GM12891 (cell line): ENCODE data around the gene JPH4.

Experiments
- DNase-seq: peaks from one replicate; pipeline ENCODE4 v3.0.0; 2011; ENCODE audit warnings: low spot score; ENCODE audit not compliant: insufficient read length
- FAIRE-seq: peaks from 2 replicates; lab custom pipeline; 2011; peaks lifted over from hg19 to GRCh38; lab: Jason Lieb, UNC
- PAX5 ChIP-seq: IDR thresholded peaks from 2 replicates; pipeline ENCODE4 v1.6.1; 2011; ENCODE audit warnings: low read length, moderate library complexity, mild to moderate bottlenecking; ENCODE audit not compliant: insufficient read depth, severe bottlenecking
- POLR2A ChIP-seq: IDR thresholded peaks from 2 replicates; pipeline ENCODE4 v1.6.1; 2011; ENCODE audit warnings: low read depth, low read length, control low read depth
- POLR2AphosphoS5 ChIP-seq: IDR thresholded peaks from 2 replicates; pipeline ENCODE4 v1.6.1; 2011; ENCODE audit warnings: low read depth, low read length, control low read depth
- POU2F2 ChIP-seq: IDR thresholded peaks from 2 replicates; pipeline ENCODE4 v1.6.1; 2011; ENCODE audit warnings: low read depth, mild to moderate bottlenecking, control low read depth, low read length, moderate library complexity
- SPI1 ChIP-seq: IDR thresholded peaks from 2 replicates; pipeline ENCODE4 v1.6.1; 2011; ENCODE audit warnings: low read depth, low read length, control low read depth
- TAF1 ChIP-seq: IDR thresholded peaks from 2 replicates; pipeline ENCODE4 v1.6.1; 2011; ENCODE audit warnings: low read depth, low read length, control low read depth

JPH4 gene

DNA sequence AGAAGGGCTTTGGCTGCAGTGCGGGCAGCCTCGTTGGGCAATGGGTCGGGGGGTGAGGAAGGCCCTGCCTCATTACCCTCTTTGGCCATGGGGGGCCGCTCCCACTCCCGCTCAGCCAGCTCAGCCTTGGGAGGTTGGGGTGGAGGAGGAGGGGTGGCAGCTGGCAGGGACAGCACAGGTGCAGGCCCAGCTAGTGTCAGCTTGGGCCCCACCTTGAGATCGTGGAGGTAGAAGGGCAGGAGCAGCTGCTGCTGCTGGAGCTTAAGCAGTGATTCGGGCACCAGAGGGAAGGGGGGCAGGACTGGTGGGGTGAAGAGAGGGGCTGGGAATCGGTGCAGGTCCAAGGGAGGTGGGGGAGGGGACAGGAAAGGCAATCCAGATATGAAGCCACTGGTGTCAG lies 53.0 kb downstream of the JPH4 start:
- no peak for FAIRE-seq
- no peak for DNase-seq
- TF ChIP-seq PAX5 (no peak), POLR2AphosphoS5 (no peak), SPI1 (no peak), TAF1 (no peak), POLR2A (no peak), POU2F2 (no peak)

DNA sequence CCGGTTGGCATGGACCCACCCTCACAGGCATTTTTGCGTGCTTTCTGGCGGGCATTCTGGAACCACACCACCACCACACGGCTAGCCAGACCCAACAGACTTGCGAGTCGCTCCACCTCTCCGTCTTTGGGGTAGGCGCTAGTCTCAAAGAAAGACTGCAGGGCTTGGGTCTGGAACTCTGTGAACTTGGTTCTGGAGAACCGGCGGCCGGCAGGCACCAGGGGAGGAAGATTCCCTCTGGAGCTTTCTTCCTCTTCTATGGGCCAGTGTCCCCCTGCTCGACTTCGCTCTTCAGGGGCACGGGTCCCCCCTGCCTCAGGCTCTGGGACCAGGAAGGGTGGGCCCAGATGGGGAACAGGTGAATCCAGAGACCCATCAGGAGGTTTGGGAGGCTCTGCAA lies 53.6 kb downstream of the JPH4 start:
- no peak for TF ChIP-seq POLR2A
- no peak for TF ChIP-seq POU2F2
- TF ChIP-seq SPI1 = no peak
- no peak for TF ChIP-seq TAF1
- TF ChIP-seq POLR2AphosphoS5 = no peak
- no peak for TF ChIP-seq PAX5
- FAIRE-seq = no peak

DNA sequence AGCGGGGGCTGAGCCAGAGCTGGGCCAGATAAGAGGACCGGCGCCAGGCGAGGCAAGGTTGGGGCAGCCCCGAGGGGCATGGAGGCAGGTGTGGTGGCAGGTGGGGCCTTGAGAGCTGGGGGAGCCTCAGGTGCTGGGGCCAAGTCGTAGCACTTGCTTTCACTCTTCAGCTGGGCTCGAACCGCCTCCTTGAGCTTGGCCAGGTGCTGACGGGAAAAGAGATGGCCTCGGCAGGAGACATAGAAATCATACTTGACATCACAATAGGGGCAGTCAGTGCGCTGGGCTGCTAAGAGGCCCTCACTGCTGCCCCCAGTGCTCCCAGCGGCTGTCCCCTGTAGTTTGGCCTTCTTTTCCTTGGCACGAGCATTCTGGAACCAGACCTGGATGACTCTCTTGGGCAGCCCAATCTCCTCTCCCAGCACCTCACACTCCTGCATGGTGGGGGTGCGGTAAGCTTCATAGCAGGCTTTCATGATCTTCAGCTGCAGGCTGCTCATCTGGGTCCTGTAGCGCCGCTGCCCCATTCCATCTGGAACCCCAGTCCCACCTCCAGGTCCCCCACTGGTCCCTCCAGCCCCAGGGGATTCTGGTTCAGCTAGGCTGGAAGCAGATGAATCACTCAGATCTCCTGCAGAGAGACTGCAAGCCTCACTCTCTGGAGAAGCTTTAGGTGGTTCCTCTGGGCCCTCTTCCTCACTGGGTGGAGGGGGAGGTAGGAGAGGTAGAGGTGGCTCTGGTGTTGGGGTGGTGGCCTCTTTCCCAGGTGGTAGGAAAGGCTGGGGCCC lies 55.2 kb downstream of the JPH4 start:
- TF ChIP-seq PAX5 (no peak), POLR2AphosphoS5 (no peak), POU2F2 (no peak), SPI1 (no peak), TAF1 (no peak), POLR2A (no peak)
- no peak for FAIRE-seq
- DNase-seq = no peak

More for the DNA sequence above, 53.6 kb downstream of the JPH4 start:
- DNase-seq = no peak

DNA sequence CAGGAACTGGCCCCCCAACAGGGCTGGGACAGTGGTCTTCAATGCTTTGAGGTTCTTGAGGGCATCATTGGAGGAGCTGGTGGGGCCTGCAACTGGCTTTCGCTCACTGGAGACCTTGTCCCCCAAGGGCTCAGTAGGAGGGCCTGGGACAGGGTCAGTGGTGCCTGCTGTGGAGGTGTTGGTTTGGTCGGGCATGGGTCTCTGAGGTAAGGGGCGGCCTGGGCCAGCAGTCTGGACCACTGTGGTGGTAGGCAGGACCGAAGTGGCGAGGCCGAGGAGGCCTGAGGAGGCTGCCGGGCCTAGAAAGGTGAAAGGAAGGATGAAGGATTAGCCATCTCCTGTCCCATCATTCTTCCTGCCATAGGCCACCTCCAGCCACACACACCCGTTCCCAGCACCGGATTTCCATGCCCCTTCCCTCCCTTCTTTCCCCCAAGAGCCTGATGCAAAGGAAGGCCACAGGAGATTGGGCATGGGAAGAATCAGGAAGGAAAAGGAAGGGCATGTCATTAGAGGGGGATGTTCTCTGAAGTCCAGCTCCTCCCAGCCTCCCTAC lies 55.9 kb downstream of the JPH4 start:
- DNase-seq (no peak), FAIRE-seq (no peak)
- TF ChIP-seq TAF1 (no peak), POLR2A (no peak), POLR2AphosphoS5 (no peak), SPI1 (no peak), POU2F2 (no peak), PAX5 (no peak)

DNA sequence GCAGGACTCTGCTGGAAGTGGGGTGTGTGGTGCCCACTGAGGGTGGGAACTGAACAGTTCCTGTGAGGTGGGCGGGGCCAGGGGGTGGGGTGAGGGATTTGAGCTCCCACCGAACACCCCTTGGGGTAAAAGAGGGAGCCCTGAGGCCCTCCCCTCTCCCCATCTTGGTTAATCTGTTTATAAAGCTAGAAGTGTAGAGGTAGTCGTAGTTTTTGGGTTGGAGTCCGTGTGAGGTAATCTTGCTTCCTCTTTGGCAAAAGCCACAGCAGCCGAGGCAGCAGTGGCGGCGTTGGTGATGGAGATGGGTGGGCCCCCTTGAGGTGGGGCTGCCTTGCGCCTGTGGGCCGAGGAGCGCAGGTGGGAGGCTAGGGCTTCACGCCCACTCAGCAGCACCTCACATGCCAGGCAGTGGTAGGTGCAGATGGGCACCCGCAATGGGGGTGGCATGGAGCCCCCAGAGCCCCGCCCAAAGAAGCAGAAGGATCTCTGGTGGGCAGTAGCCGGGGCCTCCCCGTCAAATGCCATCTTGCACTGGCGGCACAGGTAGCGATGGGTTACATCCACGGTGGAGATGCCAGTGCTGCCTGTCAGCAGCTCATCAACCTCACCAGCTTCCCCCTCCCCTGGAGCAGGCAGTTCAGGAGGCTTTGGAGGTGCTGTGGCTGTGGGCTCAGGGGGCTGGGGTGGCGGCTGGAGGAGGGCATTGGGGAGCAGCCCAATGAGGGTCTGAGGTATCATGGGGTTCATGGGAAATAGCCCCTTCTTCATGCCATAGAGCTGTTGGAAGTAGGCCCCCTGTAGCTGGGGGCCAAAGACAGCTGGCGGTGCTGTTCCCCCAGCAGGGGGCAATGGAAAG lies 56.6 kb downstream of the JPH4 start:
- DNase-seq (no peak), FAIRE-seq (no peak)
- no peak for TF ChIP-seq POLR2A
- TF ChIP-seq PAX5 = no peak
- TF ChIP-seq SPI1 = no peak
- TF ChIP-seq POU2F2 = no peak
- TF ChIP-seq TAF1 = no peak
- TF ChIP-seq POLR2AphosphoS5 = no peak

DNA sequence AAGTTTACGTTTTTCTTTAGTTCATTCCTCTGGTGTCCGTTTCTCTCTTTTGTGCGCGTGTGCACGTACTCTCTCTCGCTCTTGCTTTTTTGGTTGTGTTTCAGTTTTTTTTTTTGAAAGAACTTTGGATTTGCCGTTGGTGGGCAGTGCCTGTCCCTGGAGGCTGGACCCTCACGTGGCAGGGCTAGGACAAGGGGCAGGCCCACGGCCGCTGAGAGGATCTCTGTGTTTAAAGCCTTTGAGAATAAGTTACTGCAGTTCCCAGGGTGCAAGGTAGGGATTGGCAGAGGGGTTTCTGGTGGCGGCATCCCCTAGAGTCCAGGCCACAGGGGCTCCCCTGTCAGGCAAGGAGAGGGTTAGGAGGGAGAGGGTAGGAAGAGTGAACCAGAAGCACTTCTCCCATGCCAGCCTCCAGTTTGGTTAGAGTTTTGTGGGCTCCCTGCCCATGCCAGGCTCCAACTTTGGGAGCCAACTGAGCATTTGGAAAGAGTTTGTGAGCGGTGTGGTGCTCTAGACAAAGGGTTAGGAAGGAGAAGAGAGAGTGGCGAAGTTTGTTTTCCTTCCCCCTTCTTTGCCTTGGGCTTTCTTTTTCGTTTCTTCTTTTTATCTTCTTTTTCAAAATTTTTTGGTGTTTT lies 57.6 kb downstream of the JPH4 start:
- no peak for FAIRE-seq
- DNase-seq = no peak
- no peak for TF ChIP-seq POU2F2
- TF ChIP-seq SPI1 = no peak
- no peak for TF ChIP-seq PAX5
- TF ChIP-seq TAF1 = no peak
- no peak for TF ChIP-seq POLR2A

DNA sequence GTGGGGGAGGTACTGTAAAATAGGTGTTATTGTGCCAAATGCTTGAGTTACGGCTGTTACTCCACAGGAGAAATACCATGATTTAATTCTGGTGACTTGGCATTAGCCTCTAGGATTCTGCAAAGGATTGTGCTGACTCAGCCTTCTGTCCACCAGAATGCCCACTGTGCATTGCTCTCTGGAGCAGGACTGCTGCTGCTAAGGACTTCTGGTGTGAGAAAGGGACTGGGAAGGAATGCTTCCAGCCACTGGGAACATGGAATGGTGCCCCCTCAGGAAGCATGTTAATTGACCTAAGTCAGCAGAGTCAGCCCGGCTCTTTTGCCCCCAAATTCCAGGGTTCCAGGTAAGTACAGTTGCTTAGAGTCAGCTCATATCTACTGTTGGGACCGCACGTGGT lies 59.9 kb downstream of the JPH4 start:
- no peak for DNase-seq
- FAIRE-seq = no peak
- no peak for TF ChIP-seq POLR2A
- no peak for TF ChIP-seq POU2F2
- TF ChIP-seq SPI1 = no peak
- TF ChIP-seq TAF1 = no peak
- no peak for TF ChIP-seq PAX5
- no peak for TF ChIP-seq POLR2AphosphoS5
